HEK293 (cell line): ENCODE measurements around the gene MYOC.

Experiments
- CTCF ChIP-seq: fragments of 450-650 bp; formaldehyde crosslinking; IDR thresholded peaks from 2 replicates; pipeline ENCODE4 v1.5.1; 2016; ENCODE audit warnings: missing biosample characterization, missing genetic modification characterization
- GLI4 ChIP-seq: fragments of 450-650 bp; formaldehyde crosslinking; IDR thresholded peaks from 2 replicates; pipeline ENCODE4 v1.5.1; 2016; ENCODE audit warnings: missing biosample characterization, missing genetic modification characterization
- HOXA7 ChIP-seq: sonication (generic); formaldehyde crosslinking; IDR thresholded peaks from 2 replicates; pipeline ENCODE4 v1.8.1; 2022; ENCODE audit warnings: missing genetic modification reagents, borderline replicate concordance
- KLF9 ChIP-seq: fragments of 450-650 bp; formaldehyde crosslinking; IDR thresholded peaks from 2 replicates; pipeline ENCODE4 v1.5.1; 2016; ENCODE audit warnings: missing biosample characterization, missing genetic modification characterization, low read depth
- ZFP41 ChIP-seq: fragments of 450-650 bp; formaldehyde crosslinking; IDR thresholded peaks from 2 replicates; pipeline ENCODE4 v1.5.1; 2016; ENCODE audit warnings: missing biosample characterization, missing genetic modification characterization, borderline replicate concordance
- ZNF133 ChIP-seq: fragments of 450-650 bp; formaldehyde crosslinking; IDR thresholded peaks from 2 replicates; pipeline ENCODE4 v1.5.1; 2016; ENCODE audit warnings: missing biosample characterization, missing genetic modification characterization
- ZNF140 ChIP-seq: fragments of 450-650 bp; formaldehyde crosslinking; IDR thresholded peaks from 2 replicates; pipeline ENCODE4 v1.5.1; 2016; ENCODE audit warnings: missing biosample characterization, missing genetic modification characterization
- ZNF239 ChIP-seq: fragments of 450-650 bp; formaldehyde crosslinking; IDR thresholded peaks from 2 replicates; pipeline ENCODE4 v1.5.1; 2016; ENCODE audit warnings: missing biosample characterization, missing genetic modification characterization
- ZNF354C ChIP-seq: fragments of 450-650 bp; formaldehyde crosslinking; IDR thresholded peaks from 2 replicates; pipeline ENCODE4 v1.5.1; 2016; ENCODE audit warnings: missing biosample characterization, missing genetic modification characterization, low read depth, borderline replicate concordance
- ZNF398 ChIP-seq: fragments of 450-650 bp; formaldehyde crosslinking; IDR thresholded peaks from 2 replicates; pipeline ENCODE4 v1.5.1; 2017; ENCODE audit warnings: missing biosample characterization, missing genetic modification characterization
- ZNF423 ChIP-seq: fragments of 450-650 bp; formaldehyde crosslinking; IDR thresholded peaks from 2 replicates; pipeline ENCODE4 v1.5.1; 2016; ENCODE audit warnings: missing biosample characterization, missing genetic modification characterization
- ZNF621 ChIP-seq: fragments of 450-650 bp; formaldehyde crosslinking; IDR thresholded peaks from 2 replicates; pipeline ENCODE4 v1.5.1; 2017; ENCODE audit warnings: missing biosample characterization, missing genetic modification characterization
- ZNF639 ChIP-seq: fragments of 450-650 bp; formaldehyde crosslinking; IDR thresholded peaks from 2 replicates; pipeline ENCODE4 v1.5.1; 2016; ENCODE audit warnings: missing biosample characterization, missing genetic modification characterization
- ZNF704 ChIP-seq: fragments of 450-650 bp; formaldehyde crosslinking; IDR thresholded peaks from 2 replicates; pipeline ENCODE4 v1.5.1; 2016; ENCODE audit warnings: missing biosample characterization, missing genetic modification characterization

- TF ChIP-seq GLI4 (tag by site-specific recombination) = no peak
- no peak for TF ChIP-seq ZNF621
- no peak for TF ChIP-seq CTCF
- no peak for TF ChIP-seq HOXA7
- no peak for TF ChIP-seq ZNF133
- no peak for TF ChIP-seq KLF9 (tag by site-specific recombination)
- TF ChIP-seq ZNF704 (tag by site-specific recombination) = no peak
- no peak for TF ChIP-seq ZNF354C (tag by site-specific recombination)
- no peak for TF ChIP-seq ZNF639
- no peak for TF ChIP-seq ZNF398 (tag by site-specific recombination)
- TF ChIP-seq ZFP41 = no peak
- no peak for TF ChIP-seq ZNF423
- no peak for TF ChIP-seq ZNF239 (tag by site-specific recombination)
- TF ChIP-seq ZNF140 (tag by site-specific recombination) = no peak
Measured at GRCh38 chr1:171666114-171666769, 13.8 kb upstream of the MYOC start.
